Esophagus muscularis mucosa (tissue), 4 donors: ENCODE results near the gene SH3TC2. TPM values are rescaled to one million over a fixed set of nuclear protein-coding genes. Genes with fewer than 3 reads are reported as not detected.
"Not testable (repeated sequence)": the region's sequence is repeated elsewhere in the genome, so short reads cannot be mapped to it uniquely, and the experiment has no call there.

ENCODE experiments used
- DNase-seq: peaks from one replicate; pipeline ENCODE4 v3.0.0-alpha.2; 2017; ENCODE audit errors: extremely low spot score
- H3K27ac ChIP-seq, 4 donors: fragments of 200-600 bp; sonication (generic); replicated peaks in 1 of 4; 1 replicate in 3 of 4; 2 replicates in 1 of 4; pipeline ENCODE4 v1.5.1; 2016 to 2019; ENCODE audit warnings: mild to moderate bottlenecking in 1 of 4
- H3K27me3 ChIP-seq, 4 donors: fragments of 200-600 bp; sonication (generic); one replicate each; pipeline versions ENCODE4 v1.5.1 to v1.6.0; 2016 to 2019
- H3K36me3 ChIP-seq, 4 donors: fragments of 200-600 bp; sonication (generic); one replicate each; pipeline ENCODE4 v1.5.1; 2016 to 2019
- H3K4me1 ChIP-seq, 4 donors: fragments of 200-600 bp; sonication (generic); one replicate each; pipeline ENCODE4 v1.5.1; 2016 to 2019
- H3K4me3 ChIP-seq, 4 donors: fragments of 200-600 bp; sonication (generic); 1 replicate in 2 of 4; 2 replicates in 2 of 4; pipeline ENCODE4 v1.5.1; 2016 to 2019; ENCODE audit warnings: mild to moderate bottlenecking in 4 of 4, moderate library complexity in 1 of 4
- H3K9me3 ChIP-seq, 4 donors: fragments of 200-600 bp; sonication (generic); 1 replicate in 3 of 4; 2 replicates in 1 of 4; pipeline ENCODE4 v1.5.1; 2016 to 2019
- EP300 ChIP-seq: sonication (generic); formaldehyde crosslinking; IDR thresholded peaks from one replicate; pipeline ENCODE4 v1.6.1; 2017; ENCODE audit warnings: antibody characterized with exemption
- POLR2A ChIP-seq: fragments of 450-650 bp; IDR thresholded peaks from one replicate; pipeline ENCODE4 v1.6.1; 2017; ENCODE audit warnings: antibody characterized with exemption, moderate library complexity, mild to moderate bottlenecking, low read depth
- POLR2AphosphoS5 ChIP-seq, 2 donors: sonication (generic); formaldehyde crosslinking; IDR thresholded peaks; one replicate each; pipeline ENCODE4 v1.6.1; 2017; ENCODE audit warnings: antibody characterized with exemption in 2 of 2
- WGBS: methylation state at CpG from one replicate; pipeline ENCODE4 v1.1.5; 2018; 5-methylcytosine and 5-hydroxymethylcytosine counted together
- intact Hi-C: fragments of 100-400 bp; cut with DNase I; formaldehyde crosslinking; loops from one replicate; pipeline ENCODE4 v1.15.1; 2023
- total RNA-seq, 4 donors: library from RNA; depleted of rRNA; stranded (reverse); fragments of >200 nt; gene quantifications; one replicate each; pipeline versions ENCODE4 v1.1.0 to v1.2.1, GENCODE V29; 2016
- TF ChIP-seq, protein P1 (sequence below), 3 experiments: fragments of 200-600 bp in 2 of 3; fragments of 450-650 bp in 1 of 3; sonication (generic) in 2 of 3; IDR thresholded peaks; one replicate each; pipeline ENCODE4 v1.5.1; 2017 to 2019; ENCODE audit warnings: antibody characterized with exemption in 3 of 3, mild to moderate bottlenecking in 2 of 3, moderate library complexity in 1 of 3

SH3TC2 gene
- total RNA-seq, 4 donors from 2014 or later = 0.84 to 2.4 (median 1.7) TPM

GRCh38 chr5:149083846-149084245 is 21.0 kb upstream of the SH3TC2 start:
- intact Hi-C loops = no loop called here
- H3K36me3 ChIP-seq = no peaks in the 10 kb centered on the region
- no peak overlapping the region for H3K4me3 ChIP-seq
- WGBS = 70% methylated on average over 5 of the region's 5 CpGs
- TF ChIP-seq EP300 = no peak
- TF ChIP-seq POLR2A = no peak
- TF ChIP-seq, protein P1, sequence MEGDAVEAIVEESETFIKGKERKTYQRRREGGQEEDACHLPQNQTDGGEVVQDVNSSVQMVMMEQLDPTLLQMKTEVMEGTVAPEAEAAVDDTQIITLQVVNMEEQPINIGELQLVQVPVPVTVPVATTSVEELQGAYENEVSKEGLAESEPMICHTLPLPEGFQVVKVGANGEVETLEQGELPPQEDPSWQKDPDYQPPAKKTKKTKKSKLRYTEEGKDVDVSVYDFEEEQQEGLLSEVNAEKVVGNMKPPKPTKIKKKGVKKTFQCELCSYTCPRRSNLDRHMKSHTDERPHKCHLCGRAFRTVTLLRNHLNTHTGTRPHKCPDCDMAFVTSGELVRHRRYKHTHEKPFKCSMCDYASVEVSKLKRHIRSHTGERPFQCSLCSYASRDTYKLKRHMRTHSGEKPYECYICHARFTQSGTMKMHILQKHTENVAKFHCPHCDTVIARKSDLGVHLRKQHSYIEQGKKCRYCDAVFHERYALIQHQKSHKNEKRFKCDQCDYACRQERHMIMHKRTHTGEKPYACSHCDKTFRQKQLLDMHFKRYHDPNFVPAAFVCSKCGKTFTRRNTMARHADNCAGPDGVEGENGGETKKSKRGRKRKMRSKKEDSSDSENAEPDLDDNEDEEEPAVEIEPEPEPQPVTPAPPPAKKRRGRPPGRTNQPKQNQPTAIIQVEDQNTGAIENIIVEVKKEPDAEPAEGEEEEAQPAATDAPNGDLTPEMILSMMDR (IDR thresholded peaks at IDR 0.05) = no peak
- no peak for TF ChIP-seq POLR2AphosphoS5 (IDR thresholded peaks at IDR 0.05)
- no peaks in the 10 kb centered on the region for H3K4me1 ChIP-seq
- H3K27ac ChIP-seq = no peak overlapping the region
- no peaks in the 10 kb centered on the region for H3K27me3 ChIP-seq
- peaks cover 0 to 5% (median 0%) of the 10 kb centered on the region in 4 donors for H3K9me3 ChIP-seq
- peak; percentile 75 for DNase-seq

DNA sequence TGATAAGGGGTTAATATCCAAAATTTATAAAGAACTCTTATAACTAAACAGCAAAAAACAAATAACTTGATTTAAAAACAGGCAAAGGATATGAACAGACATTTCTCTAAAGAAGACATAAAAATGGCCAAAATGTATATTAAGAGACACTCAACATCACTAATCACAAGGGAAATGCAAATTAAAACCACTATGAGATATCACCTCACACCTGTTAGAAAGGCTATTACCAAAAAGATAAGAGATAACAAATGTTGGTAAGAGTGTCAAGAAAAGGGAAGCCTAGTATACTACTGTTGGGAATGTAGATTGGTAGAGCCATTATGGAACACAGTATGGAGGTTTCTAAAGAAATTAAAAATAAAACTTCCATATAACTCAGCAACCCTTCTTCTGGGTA is 19.4 kb upstream of the SH3TC2 start:
- intact Hi-C loops = no loop called here
- no peak for DNase-seq
- Histone ChIP-seq H3K27ac (no peak overlapping the region), H3K27me3 (no peaks in the 10 kb centered on the region), H3K9me3 (peaks cover 0 to 5% (median 0%) of the 10 kb centered on the region in 4 donors), H3K4me1 (no peaks in the 10 kb centered on the region), H3K36me3 (no peaks in the 10 kb centered on the region), H3K4me3 (no peak overlapping the region)
- TF ChIP-seq, protein P1 (IDR thresholded peaks at IDR 0.05) = no peak
- no peak for TF ChIP-seq POLR2A

DNA sequence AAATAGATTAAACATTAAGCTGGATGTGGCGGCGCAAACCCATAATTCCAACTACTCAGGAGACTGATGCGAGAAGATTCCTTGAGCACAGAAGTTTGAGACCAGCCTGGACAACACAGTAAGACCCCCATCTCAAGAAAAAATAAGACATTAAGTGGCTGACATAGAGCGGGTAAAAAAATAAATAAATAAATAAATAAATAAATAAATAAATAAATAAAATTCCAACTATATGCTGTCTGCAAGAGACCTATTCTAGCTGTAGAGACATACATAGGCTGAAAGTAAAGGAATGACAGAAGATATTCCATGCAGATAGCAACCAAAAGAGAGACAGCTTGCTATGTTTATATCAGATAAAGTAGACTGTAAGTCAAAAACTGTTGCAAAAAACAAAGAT is 17.4 kb upstream of the SH3TC2 start:
- intact Hi-C loops = no loop called here
- no peaks in the 10 kb centered on the region for H3K36me3 ChIP-seq
- DNase-seq = peak; percentile 47
- peaks cover 0 to 5% (median 0%) of the 10 kb centered on the region in 4 donors for H3K9me3 ChIP-seq
- H3K27ac ChIP-seq = no peak overlapping the region
- TF ChIP-seq, protein P1 (IDR thresholded peaks at IDR 0.05) = no peak
- TF ChIP-seq POLR2A (no peak), EP300 (no peak), POLR2AphosphoS5 (IDR thresholded peaks at IDR 0.05) (no peak)
- no peaks in the 10 kb centered on the region for H3K4me1 ChIP-seq
- H3K4me3 ChIP-seq = no peak overlapping the region
- WGBS = 90% methylated on average over 4 of the region's 4 CpGs
- H3K27me3 ChIP-seq = no peaks in the 10 kb centered on the region

GRCh38 chr5:149079883-149080282 is 17.0 kb upstream of the SH3TC2 start:
- Histone ChIP-seq H3K9me3 (peaks cover 0 to 5% (median 0%) of the 10 kb centered on the region in 4 donors), H3K27ac (no peak overlapping the region), H3K27me3 (no peaks in the 10 kb centered on the region), H3K36me3 (no peaks in the 10 kb centered on the region), H3K4me1 (no peaks in the 10 kb centered on the region), H3K4me3 (no peak overlapping the region)
- intact Hi-C loops = loop anchor here (2.0 kb wide), 1 partner anchor 23 kb away; no protein-coding TSS in a partner anchor
- TF ChIP-seq EP300 (no peak), POLR2A (no peak), POLR2AphosphoS5 (IDR thresholded peaks at IDR 0.05) (no peak)
- TF ChIP-seq, protein P1 (IDR thresholded peaks at IDR 0.05) = no peak
- no peak for DNase-seq

DNA sequence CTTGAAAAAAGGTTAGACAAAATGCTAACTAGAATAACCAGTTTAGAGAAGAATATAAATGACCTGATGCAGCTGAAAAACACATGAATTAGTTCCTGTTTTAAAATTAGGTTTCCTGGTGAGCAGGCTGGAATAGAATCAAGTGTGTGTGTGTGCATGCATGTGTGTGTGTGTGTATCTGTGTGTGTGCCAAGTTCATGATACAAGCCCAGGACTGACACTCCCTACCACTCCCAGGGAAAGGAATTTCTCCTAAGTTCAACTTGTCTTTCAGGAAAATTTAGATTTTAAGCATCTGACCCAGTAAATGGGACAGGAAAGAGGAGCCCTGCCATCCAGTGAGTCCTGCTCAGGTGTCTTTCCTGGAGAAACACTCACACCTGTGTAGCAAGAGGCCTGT is 11.2 kb upstream of the SH3TC2 start:
- H3K27me3 ChIP-seq, H3K9me3 ChIP-seq, H3K4me1 ChIP-seq, H3K36me3 ChIP-seq, H3K4me3 ChIP-seq, intact Hi-C loops, H3K27ac ChIP-seq: not testable (repeated sequence)
- DNase-seq = peak; percentile 37
